GM11168 (cell line): ENCODE results near the gene GNB2.

ENCODE experiments used
- in situ Hi-C: fragments of 300-500 bp; cut with MboI; formaldehyde crosslinking; loops from one replicate; pipeline ENCODE4 v1.12.0; 2022; ENCODE audit warnings: low sequenced_read_pairs; ENCODE audit not compliant: unreplicated experiment

The GNB2 gene

GRCh38 chr7:100679927-100680575 is 6.5 kb downstream of the GNB2 start:
- in situ Hi-C loops, result no loop called here

GRCh38 chr7:100680576-100681271 is 7.2 kb downstream of the GNB2 start:
- in situ Hi-C loops, result no loop called here

- in situ Hi-C loops, result no loop called here
Observed at GRCh38 chr7:100681491-100682227, 8.1 kb downstream of the GNB2 start.

GRCh38 chr7:100682228-100682741 is 8.7 kb downstream of the GNB2 start:
- in situ Hi-C loops, result no loop called here

GRCh38 chr7:100682991-100683658 is 9.6 kb downstream of the GNB2 start:
- in situ Hi-C loops, result no loop called here

GRCh38 chr7:100683659-100684533 is 10.4 kb downstream of the GNB2 start:
- in situ Hi-C loops, result no loop called here

GRCh38 chr7:100684534-100685042 is 11.0 kb downstream of the GNB2 start:
- in situ Hi-C loops, result no loop called here

GRCh38 chr7:100685049-100685605 is 11.6 kb downstream of the GNB2 start:
- in situ Hi-C loops, result no loop called here

- in situ Hi-C loops, result no loop called here
Observed at GRCh38 chr7:100685631-100686145, 12.1 kb downstream of the GNB2 start.

GRCh38 chr7:100686201-100686821 is 12.8 kb downstream of the GNB2 start:
- in situ Hi-C loops, result no loop called here

- in situ Hi-C loops, result no loop called here
Observed at GRCh38 chr7:100686822-100687211, 13.3 kb downstream of the GNB2 start.

- in situ Hi-C loops, result no loop called here
Observed at GRCh38 chr7:100687261-100687660, 13.7 kb downstream of the GNB2 start.

- in situ Hi-C loops, result no loop called here
Observed at GRCh38 chr7:100687751-100688300, 14.3 kb downstream of the GNB2 start.

- in situ Hi-C loops, result no loop called here
Observed at GRCh38 chr7:100688326-100688860, 14.9 kb downstream of the GNB2 start.

GRCh38 chr7:100689230-100690135 is 15.9 kb downstream of the GNB2 start:
- in situ Hi-C loops, result no loop called here

GRCh38 chr7:100691676-100692577 is 18.4 kb downstream of the GNB2 start:
- in situ Hi-C loops, result no loop called here
